ENCODE data around the gene TTF1. TPM values are rescaled to one million over a fixed set of nuclear protein-coding genes. Genes with fewer than 3 reads are reported as not detected.

TTF1 gene
- total RNA-seq, 1 experiment from 2014 or later, result 23.8 TPM

- TF ChIP-seq RELA (CRISPR knock-in tag; IDR thresholded peaks at IDR 0.05; ENCODE audit: borderline replicate concordance), result no peak
- TF ChIP-seq NFE2L1 (CRISPR knock-in tag; IDR thresholded peaks at IDR 0.05), result no peak
- TF ChIP-seq EMX1 (CRISPR knock-in tag; IDR thresholded peaks at IDR 0.05), result no peak
- TF ChIP-seq ZNF425 (CRISPR knock-in tag; conservative IDR thresholded peaks at IDR 0.05), result no peak
- TF ChIP-seq, protein P1, sequence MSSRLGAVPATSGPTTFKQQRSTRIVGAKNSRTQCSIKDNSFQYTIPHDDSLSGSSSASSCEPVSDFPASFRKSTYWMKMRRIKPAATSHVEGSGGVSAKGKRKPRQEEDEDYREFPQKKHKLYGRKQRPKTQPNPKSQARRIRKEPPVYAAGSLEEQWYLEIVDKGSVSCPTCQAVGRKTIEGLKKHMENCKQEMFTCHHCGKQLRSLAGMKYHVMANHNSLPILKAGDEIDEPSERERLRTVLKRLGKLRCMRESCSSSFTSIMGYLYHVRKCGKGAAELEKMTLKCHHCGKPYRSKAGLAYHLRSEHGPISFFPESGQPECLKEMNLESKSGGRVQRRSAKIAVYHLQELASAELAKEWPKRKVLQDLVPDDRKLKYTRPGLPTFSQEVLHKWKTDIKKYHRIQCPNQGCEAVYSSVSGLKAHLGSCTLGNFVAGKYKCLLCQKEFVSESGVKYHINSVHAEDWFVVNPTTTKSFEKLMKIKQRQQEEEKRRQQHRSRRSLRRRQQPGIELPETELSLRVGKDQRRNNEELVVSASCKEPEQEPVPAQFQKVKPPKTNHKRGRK (CRISPR knock-in tag; IDR thresholded peaks at IDR 0.05; ENCODE audit: borderline replicate concordance), result no peak
- no peak for TF ChIP-seq CREB1 (CRISPR knock-in tag; IDR thresholded peaks at IDR 0.05)
- no peak for TF ChIP-seq ZNF232 (CRISPR knock-in tag; IDR thresholded peaks at IDR 0.05)
- no peak for TF ChIP-seq E2F1 (CRISPR knock-in tag; IDR thresholded peaks at IDR 0.05)
- TF ChIP-seq GTF2I (CRISPR knock-in tag; conservative IDR thresholded peaks at IDR 0.05), result no peak
- 0 out of 2 replicates have a peak, but pooled peaks have one; percentile 51 for TF ChIP-seq SP1 (CRISPR knock-in tag; conservative IDR thresholded peaks at IDR 0.05)
- TF ChIP-seq MAX (CRISPR knock-in tag; IDR thresholded peaks at IDR 0.05), result 0 out of 2 replicates have a peak, but pooled peaks have one; percentile 29
- no peak for TF ChIP-seq ZNF532 (CRISPR knock-in tag; IDR thresholded peaks at IDR 0.05; ENCODE audit: borderline replicate concordance)
- TF ChIP-seq ZNF396 (CRISPR knock-in tag; IDR thresholded peaks at IDR 0.05; ENCODE audit: borderline replicate concordance), result no peak
- TF ChIP-seq ETV6 (CRISPR knock-in tag; IDR thresholded peaks at IDR 0.05), result peak; percentile 41; the same call in 1 of the 2 replicates
- TF ChIP-seq FOXJ3 (CRISPR knock-in tag; IDR thresholded peaks at IDR 0.05; ENCODE audit: borderline replicate concordance), result no peak
- TF ChIP-seq SMAD4 (CRISPR knock-in tag; IDR thresholded peaks at IDR 0.05), result no peak
- TF ChIP-seq GRHL2 (CRISPR knock-in tag; IDR thresholded peaks at IDR 0.05; ENCODE audit: insufficient replicate concordance, severe bottlenecking), result no peak
- no peak for TF ChIP-seq ZNF416 (CRISPR knock-in tag; IDR thresholded peaks at IDR 0.05)
- TF ChIP-seq MLX (CRISPR knock-in tag; IDR thresholded peaks at IDR 0.05), result no peak
- TF ChIP-seq SOX15 (CRISPR knock-in tag; IDR thresholded peaks at IDR 0.05), result no peak
- no peak for TF ChIP-seq TEAD4 (CRISPR knock-in tag; IDR thresholded peaks at IDR 0.05)
- no peak for TF ChIP-seq CBFB (CRISPR knock-in tag; IDR thresholded peaks at IDR 0.05; ENCODE audit: low read depth)
- TF ChIP-seq HMGXB4 (CRISPR knock-in tag; IDR thresholded peaks at IDR 0.05), result 0 out of 2 replicates have a peak, but pooled peaks have one; percentile 40
- no peak for TF ChIP-seq JUN (CRISPR knock-in tag; IDR thresholded peaks at IDR 0.05)
- no peak for TF ChIP-seq ATF1 (CRISPR knock-in tag; IDR thresholded peaks at IDR 0.05)
- TF ChIP-seq MXD4 (CRISPR knock-in tag; IDR thresholded peaks at IDR 0.05; ENCODE audit: borderline replicate concordance), result no peak
- no peak for TF ChIP-seq ZNF121 (CRISPR knock-in tag; IDR thresholded peaks at IDR 0.05)
Measured at GRCh38 chr9:132411091-132411508, 4.5 kb upstream of the TTF1 start (continued).

All from WTC11 (cell line).